Esophagus muscularis mucosa (tissue), 4 donors: Measurements from ENCODE around the gene TBCD.

Experiments
- CTCF ChIP-seq, 3 experiments: fragments of 200-600 bp in 2 of 3; fragments of 450-650 bp in 1 of 3; sonication (generic) in 2 of 3; IDR thresholded peaks; one replicate each; pipeline ENCODE4 v1.5.1; 2017 to 2019; ENCODE audit warnings: antibody characterized with exemption in 3 of 3, mild to moderate bottlenecking in 2 of 3, moderate library complexity in 1 of 3
- EP300 ChIP-seq: sonication (generic); formaldehyde crosslinking; IDR thresholded peaks from one replicate; pipeline ENCODE4 v1.6.1; 2017; ENCODE audit warnings: antibody characterized with exemption
- POLR2A ChIP-seq: fragments of 450-650 bp; IDR thresholded peaks from one replicate; pipeline ENCODE4 v1.6.1; 2017; ENCODE audit warnings: antibody characterized with exemption, moderate library complexity, mild to moderate bottlenecking, low read depth
- POLR2AphosphoS5 ChIP-seq, 2 donors: sonication (generic); formaldehyde crosslinking; IDR thresholded peaks; one replicate each; pipeline ENCODE4 v1.6.1; 2017; ENCODE audit warnings: antibody characterized with exemption in 2 of 2

GRCh38 chr17:82918508-82918907 is 166.6 kb downstream of the TBCD start:
- no peak for TF ChIP-seq CTCF (IDR thresholded peaks at IDR 0.05)
- TF ChIP-seq POLR2AphosphoS5 (IDR thresholded peaks at IDR 0.05) = no peak
- TF ChIP-seq POLR2A = no peak
- TF ChIP-seq EP300 = no peak
